Raji (cell line): ENCODE results near the gene CD81.

Source experiments
- POLR2A ChIP-seq: IDR thresholded peaks from 2 replicates; pipeline ENCODE4 v1.6.1; 2011; ENCODE audit warnings: low read depth, low read length, control low read depth; ENCODE audit not compliant: insufficient read depth

Gene CD81

DNA sequence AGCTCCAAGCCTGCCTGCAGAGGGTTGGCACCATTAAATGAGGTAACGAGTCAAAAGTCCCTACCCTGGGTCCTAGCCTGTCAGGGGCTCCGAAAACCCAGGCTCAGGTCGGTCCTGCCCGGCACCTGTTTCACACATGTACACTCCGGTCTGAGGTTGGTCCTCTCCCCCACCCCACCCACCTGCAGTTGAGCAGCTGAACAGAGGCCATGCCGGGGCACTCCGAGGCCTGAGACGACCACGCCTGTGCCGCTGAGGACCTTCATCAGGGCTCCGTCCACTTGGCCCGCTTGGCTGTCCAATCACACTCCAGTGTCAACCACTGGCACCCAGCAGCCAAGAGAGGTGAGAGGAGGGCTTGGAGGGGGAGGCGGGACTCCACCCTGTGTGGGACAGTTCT, 25.0 kb downstream of the CD81 start:
- no peak for TF ChIP-seq POLR2A

DNA sequence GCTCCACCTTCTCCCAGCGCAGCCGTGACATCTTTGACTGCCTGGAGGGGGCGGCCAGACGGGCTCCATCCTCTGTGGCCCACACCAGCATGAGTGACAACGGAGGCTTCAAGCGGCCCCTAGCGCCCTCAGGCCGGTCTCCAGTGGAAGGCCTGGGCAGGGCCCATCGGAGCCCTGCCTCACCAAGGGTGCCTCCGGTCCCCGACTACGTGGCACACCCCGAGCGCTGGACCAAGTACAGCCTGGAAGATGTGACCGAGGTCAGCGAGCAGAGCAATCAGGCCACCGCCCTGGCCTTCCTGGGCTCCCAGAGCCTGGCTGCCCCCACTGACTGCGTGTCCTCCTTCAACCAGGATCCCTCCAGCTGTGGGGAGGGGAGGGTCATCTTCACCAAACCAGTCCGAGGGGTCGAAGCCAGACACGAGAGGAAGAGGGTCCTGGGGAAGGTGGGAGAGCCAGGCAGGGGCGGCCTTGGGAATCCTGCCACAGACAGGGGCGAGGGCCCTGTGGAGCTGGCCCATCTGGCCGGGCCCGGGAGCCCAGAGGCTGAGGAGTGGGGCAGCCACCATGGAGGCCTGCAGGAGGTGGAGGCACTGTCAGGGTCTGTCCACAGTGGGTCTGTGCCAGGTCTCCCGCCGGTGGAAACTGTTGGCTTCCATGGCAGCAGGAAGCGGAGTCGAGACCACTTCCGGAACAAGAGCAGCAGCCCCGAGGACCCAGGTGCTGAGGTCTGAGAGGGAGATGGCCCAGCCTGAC, 26.0 kb downstream of the CD81 start:
- TF ChIP-seq POLR2A: no peak

DNA sequence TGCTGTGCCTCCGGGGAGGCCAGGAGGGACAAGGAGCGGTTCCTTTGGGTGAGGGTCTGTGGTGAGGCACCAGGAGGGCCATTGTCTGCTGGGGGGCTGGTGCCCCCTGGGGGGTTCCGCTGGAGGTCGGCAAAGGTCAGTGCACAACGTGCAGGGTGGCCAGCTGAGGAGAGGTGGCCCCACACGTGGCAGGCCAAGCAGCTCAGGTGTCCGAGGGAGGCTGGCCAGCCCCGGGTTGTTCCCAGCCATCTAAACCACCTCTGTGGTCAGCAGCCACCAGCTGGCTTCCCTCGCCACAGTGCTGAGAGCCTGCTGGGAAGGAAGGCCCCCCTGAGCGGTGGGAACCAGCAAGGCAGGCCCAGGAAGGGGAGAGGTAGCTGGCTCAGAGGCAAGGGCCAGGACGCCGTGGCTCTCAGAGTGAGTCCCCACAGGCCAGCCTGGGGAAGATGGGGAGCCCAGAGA, 27.7 kb downstream of the CD81 start:
- peak; percentile 28; the same call in 1 of the 2 replicates for TF ChIP-seq POLR2A

GRCh38 chr11:2406451-2406850, 29.3 kb downstream of the CD81 start:
- no peak for TF ChIP-seq POLR2A

DNA sequence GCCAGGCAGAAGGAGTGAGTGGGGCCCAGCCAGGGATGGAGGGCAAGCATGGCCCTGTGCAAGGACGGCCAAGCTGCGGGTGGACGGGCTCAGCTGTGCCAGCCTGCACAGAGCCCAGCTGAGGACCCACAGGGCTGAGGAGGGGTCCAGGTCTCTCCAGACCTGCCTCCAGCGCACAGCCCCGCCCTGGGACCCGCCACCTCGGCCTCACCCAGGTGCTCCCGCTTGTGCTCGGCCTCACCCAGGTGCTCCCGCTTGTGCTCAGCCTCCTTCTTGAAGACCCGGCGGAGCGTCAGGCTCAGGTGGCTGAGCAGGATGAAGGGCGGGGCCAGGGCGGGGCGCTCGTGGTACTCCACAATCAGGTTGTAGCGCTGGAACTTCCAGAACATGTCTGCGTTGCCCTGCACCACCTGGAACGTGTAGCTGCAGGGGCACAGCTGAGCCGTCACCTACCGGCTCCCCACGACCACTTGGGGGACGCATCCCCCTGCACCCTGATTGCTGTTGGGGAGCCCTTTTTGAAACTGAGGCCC, 29.8 kb downstream of the CD81 start:
- no peak for TF ChIP-seq POLR2A

DNA sequence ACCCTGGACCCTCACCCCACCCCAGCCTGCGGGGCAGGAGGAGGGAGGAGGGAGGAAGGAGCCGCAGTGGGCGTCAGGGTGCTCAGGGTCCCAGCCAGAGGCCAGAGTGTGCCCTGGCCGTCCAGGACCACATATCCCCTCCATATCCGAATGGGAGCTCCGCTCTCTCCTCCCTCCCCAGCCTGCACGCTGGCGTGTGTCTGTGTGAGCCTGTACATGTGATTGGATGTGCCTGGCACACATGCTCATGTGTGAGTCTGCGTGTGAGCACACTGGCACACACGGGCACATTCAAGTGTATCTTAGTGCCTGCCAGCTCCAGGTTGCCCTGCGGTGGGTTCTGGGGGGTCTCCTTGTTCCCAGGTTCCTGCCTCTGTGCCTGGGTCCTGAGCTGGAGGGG, 31.6 kb downstream of the CD81 start:
- TF ChIP-seq POLR2A: no peak

DNA sequence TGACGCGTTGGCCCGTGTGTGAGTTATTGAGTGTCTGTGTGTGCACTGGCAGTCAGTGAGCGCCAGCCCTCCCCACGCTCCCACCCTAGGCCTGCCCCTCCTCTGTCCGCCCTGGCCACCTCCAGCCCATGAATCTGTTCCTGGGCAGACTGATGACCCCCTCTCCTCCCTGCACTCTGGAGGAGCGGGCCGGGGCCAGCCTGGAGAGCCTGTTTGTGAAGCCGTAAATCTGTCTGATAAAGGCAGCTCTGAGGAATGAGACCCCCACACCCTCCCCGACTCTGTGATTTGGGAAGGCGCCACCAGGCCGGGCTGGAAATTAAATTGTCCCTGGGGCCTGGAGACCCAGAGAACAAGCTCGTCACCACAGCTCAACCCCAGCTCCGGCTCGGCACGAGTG, 32.0 kb downstream of the CD81 start:
- TF ChIP-seq POLR2A: no peak

GRCh38 chr11:2409611-2410468, 32.7 kb downstream of the CD81 start:
- no peak for TF ChIP-seq POLR2A

GRCh38 chr11:2410616-2411015, 33.5 kb downstream of the CD81 start:
- no peak for TF ChIP-seq POLR2A

- TF ChIP-seq POLR2A: no peak
These were observed 34.6 kb downstream of the CD81 start for GRCh38 chr11:2411446-2412305.

DNA sequence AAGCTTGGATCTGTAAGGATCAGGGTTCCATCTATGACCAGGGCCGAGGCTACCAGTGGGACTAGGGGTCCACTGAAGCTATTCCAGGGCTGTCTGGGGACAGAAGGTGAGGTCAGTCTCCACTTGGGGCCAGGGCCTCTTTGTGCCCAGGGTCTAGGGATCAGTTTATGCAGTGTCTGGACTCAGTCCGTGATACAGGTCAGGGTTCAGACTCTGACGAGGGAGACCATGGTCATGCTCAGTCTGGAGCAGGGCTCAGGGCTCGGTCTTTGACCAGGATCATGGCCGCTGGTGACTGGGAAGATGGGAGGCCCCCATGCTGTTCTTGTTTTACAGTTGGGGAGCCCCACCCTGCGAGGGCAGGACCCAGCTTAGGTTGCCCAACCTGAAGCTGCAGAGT, 35.2 kb downstream of the CD81 start:
- TF ChIP-seq POLR2A: no peak

DNA sequence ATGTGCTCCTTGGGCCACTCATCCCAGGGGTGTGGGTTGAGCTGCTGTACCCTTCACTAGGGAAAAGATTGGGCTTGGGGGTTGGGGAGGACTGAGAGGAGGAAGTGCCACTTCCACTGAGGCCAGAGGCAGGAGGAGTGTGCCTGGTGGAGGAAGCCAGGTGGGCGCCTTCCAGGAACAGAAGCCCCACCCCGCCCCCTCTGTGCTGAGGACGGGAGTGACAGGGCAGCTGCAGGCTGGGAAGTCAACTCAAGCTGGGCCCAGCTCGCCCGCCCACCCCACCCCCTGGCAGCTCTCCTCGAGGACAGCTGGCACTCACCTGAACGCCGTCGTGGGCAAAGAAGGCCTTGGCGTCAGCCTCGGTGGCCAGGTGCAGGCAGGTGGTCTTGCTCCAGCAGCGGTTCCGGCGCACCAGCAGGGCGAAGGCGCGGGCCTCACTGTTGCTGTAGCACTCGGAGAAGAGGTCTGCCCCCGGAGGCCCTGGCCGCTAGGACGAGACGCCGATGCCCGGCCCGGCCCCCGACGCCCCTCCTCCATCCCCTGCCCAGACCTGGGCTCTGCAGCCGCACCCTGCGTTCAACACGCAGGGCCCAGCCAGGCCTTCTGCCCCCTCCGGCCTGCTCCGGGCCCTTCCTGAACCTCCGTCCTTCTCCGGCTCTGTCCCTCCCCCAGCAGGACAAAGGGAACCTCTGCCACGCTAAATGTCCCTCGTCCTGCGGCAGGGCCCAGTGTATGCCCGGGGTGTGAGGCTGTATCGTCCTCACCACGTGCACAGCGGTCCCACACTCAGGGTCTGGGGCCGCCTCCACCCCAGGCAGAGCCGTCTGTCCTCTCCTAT, 36.9 kb downstream of the CD81 start:
- no peak for TF ChIP-seq POLR2A

- no peak for TF ChIP-seq POLR2A
These were observed 37.5 kb downstream of the CD81 start for GRCh38 chr11:2414616-2415015.

GRCh38 chr11:2415171-2415570, 38.1 kb downstream of the CD81 start:
- no peak for TF ChIP-seq POLR2A

DNA sequence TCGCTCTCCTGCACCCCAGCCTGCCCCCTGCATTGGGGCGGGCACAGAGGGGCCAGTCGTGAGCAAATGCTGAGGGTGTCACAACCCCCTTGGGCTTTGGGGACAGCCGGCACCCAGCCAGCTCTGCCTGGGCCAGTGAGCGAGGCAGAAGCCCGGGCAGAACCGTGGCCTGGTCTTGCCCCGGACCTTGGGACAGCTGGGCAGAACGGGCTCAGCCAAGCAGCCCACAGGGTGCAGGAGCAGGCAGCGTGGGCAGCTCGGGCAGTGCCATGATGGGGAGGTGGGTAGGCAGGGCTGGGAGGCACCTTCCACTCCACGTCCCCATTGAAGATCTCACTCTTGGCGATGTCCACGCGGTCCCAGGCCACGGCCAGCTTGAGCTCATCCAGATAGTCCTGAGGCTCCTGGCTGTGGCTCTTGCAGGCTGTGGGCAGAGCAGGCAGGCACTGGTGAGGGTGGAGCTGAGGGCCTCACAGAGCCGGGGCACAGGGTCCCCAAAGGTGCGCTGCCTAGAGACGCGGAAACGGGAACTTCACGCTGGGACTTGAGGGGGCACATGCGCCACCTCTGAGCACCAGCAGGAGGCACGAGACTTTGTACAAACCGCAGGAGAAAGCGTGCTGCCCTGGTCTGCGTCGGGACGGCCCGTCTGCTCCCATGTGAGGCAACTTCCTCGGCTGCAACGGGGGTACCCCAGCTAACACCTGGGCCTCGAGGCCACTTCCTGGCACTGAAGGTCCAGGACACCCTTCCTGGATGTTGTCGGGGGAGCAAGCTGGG, 38.7 kb downstream of the CD81 start:
- no peak for TF ChIP-seq POLR2A
